Measurements from ENCODE around the gene ITPKB.

GRCh38 chr1:226617109-226617508 lies 122.0 kb downstream of the ITPKB start:
- TF ChIP-seq NFIC (IDR thresholded peaks at IDR 0.05) (no peak), EP300 (IDR thresholded peaks at IDR 0.05; ENCODE audit: borderline replicate concordance) (no peak), REST (IDR thresholded peaks at IDR 0.05; ENCODE audit: low read depth) (no peak), RAD21 (IDR thresholded peaks at IDR 0.05; ENCODE audit: low read depth) (no peak), YY1 (IDR thresholded peaks at IDR 0.05; ENCODE audit: low read depth) (no peak), MAX (IDR thresholded peaks at IDR 0.05) (no peak), TAF1 (IDR thresholded peaks at IDR 0.05; ENCODE audit: low read depth) (no peak), TEAD4 (IDR thresholded peaks at IDR 0.05) (no peak), EGR1 (IDR thresholded peaks at IDR 0.05) (no peak)
